Small intestine (tissue), 16 donors: ENCODE data around the gene CACNA2D2. TPM values are rescaled to one million over a fixed set of nuclear protein-coding genes. Genes with fewer than 3 reads are reported as not detected.

Experiments
- DNase-seq, 2 donors: peaks; one replicate each; pipeline versions ENCODE4 v3.0.0 to v3.0.0-alpha.2; 2013
- FAIRE-seq: peaks from 2 replicates; lab custom pipeline; 2012; peaks lifted over from hg19 to GRCh38; lab: Jason Lieb, UNC
- H3K27ac ChIP-seq, 3 donors: one replicate each; pipeline ENCODE4 v1.5.1; 2013; ENCODE audit warnings: low read length in 2 of 3, mild to moderate bottlenecking in 2 of 3, control low read depth in 1 of 3, inconsistent platforms in 1 of 3, low read depth in 1 of 3, moderate library complexity in 1 of 3
- H3K27me3 ChIP-seq, 3 donors: one replicate each; pipeline ENCODE4 v1.6.1; 2013; ENCODE audit warnings: low read length in 3 of 3, inconsistent platforms in 1 of 3; ENCODE audit not compliant: control insufficient read depth in 3 of 3, insufficient read depth in 3 of 3
- H3K36me3 ChIP-seq, 3 donors: one replicate each; pipeline ENCODE4 v1.6.1; 2013; ENCODE audit warnings: low read length in 3 of 3, inconsistent platforms in 1 of 3, low read depth in 1 of 3, mild to moderate bottlenecking in 1 of 3, moderate library complexity in 1 of 3; ENCODE audit not compliant: control insufficient read depth in 3 of 3, insufficient read depth in 2 of 3
- H3K4me1 ChIP-seq, 3 donors: one replicate each; pipeline ENCODE4 v1.6.1; 2013; ENCODE audit warnings: low read length in 2 of 3, inconsistent platforms in 1 of 3, low read depth in 1 of 3, mild to moderate bottlenecking in 1 of 3, moderate library complexity in 1 of 3; ENCODE audit not compliant: control insufficient read depth in 3 of 3, insufficient read depth in 2 of 3
- H3K4me3 ChIP-seq, 3 donors: one replicate each; pipeline ENCODE4 v1.5.1; 2013; ENCODE audit warnings: low read length in 3 of 3, control low read depth in 1 of 3, inconsistent platforms in 1 of 3, low read depth in 1 of 3, mild to moderate bottlenecking in 1 of 3, moderate library complexity in 1 of 3
- H3K9me3 ChIP-seq, 2 donors: one replicate each; pipeline ENCODE4 v1.6.1; 2013; ENCODE audit warnings: low read depth in 1 of 2, low read length in 1 of 2; ENCODE audit not compliant: control insufficient read depth in 2 of 2, insufficient read depth in 1 of 2
- WGBS, 3 donors: extraction: QIAGEN DNeasy Blood & Tissue Kit; methylation state at CpG; one replicate each; pipeline ENCODE4 v1.1.7; 2013; 5-methylcytosine and 5-hydroxymethylcytosine counted together
- long read RNA-seq, 10 donors: transcript quantifications; one replicate each; lab custom pipeline, GENCODE V29; 2026
- polyA plus RNA-seq, 4 donors: library from polyadenylated mRNA; stranded (reverse) in 3 of 4; unstranded in 1 of 4; fragments of 200-250 nt in 3 of 4; fragments of 120-200 nt in 1 of 4; gene quantifications; one replicate each; pipeline versions ENCODE4 v1.2.1 to v1.2.3, GENCODE V29; 2013
- donor health status: healthy with polysubstance abuse.
- donor health status: control.
- donor health status: control.
- donor health status: Bipolar disorder and iron deficiency.
- donor health status: healthy.

The CACNA2D2 gene
- 1 to 10 TPM in 1 of 4 donors, under 1 TPM in 3; 0.22 to 5.3 (median 0.89) TPM for polyA plus RNA-seq
- long read RNA-seq, donor 1, result 0 reads
- long read RNA-seq, donor 2, result 0 reads
- long read RNA-seq, donor 3, result 0 reads
- long read RNA-seq, donor 4, result 0 reads
- long read RNA-seq, donor 5, result 0 reads
- long read RNA-seq, donor 6, full-length matches to known transcripts, result 1 of 1 reads
- long read RNA-seq, donor 6, partial matches to known transcripts, result 0 of 1 reads
- long read RNA-seq, donor 6, other reads (novel, unspliced or antisense), result 0 of 1 reads
- long read RNA-seq, donor 7, result 0 reads
- long read RNA-seq, donor 8, result 0 reads
- long read RNA-seq, donor 9, result 0 reads
- long read RNA-seq, donor 10, result 0 reads

GRCh38 chr3:50503504-50504342 is at the start of gene CACNA2D2:
Gene CACNA2D2, minus strand, starts transcription at chr3:50503634. Its CDS starts 211 bp downstream, at chr3:50503423.
- Histone ChIP-seq H3K4me1 (peaks cover 0 to 2% (median 0%) of the 10 kb centered on the region in 3 donors), H3K27me3 (peaks cover 5 to 37% (median 6%) of the 10 kb centered on the region in 3 donors), H3K4me3 (peak within 1 kb of the TSS; percentile 33 to 64 (median 53)), H3K9me3 (no peaks in the 10 kb centered on the region), H3K27ac (no peak within 1 kb of the TSS), H3K36me3 (no peaks in the 10 kb centered on the region)
- DNase-seq (peak; percentile 44 to 79), FAIRE-seq (no peak)
- WGBS, 3 donors, result 8 to 19% (median 13%) methylated on average over 32 to 71 of the region's 71 CpGs

- peaks cover 0 to 3% (median 0%) of the 10 kb centered on the region in 3 donors for H3K27me3 ChIP-seq
- no peak overlapping the region for H3K4me3 ChIP-seq
- no peak overlapping the region for H3K27ac ChIP-seq
- FAIRE-seq (no peak), DNase-seq (no peak)
- WGBS, 3 donors, result 69 to 83% (median 75%) methylated on average over 9 of the region's 9 CpGs
- no peaks in the 10 kb centered on the region for H3K9me3 ChIP-seq
- H3K36me3 ChIP-seq, result no peaks in the 10 kb centered on the region
- H3K4me1 ChIP-seq, result peaks cover 0 to 20% (median 0%) of the 10 kb centered on the region in 3 donors
Measured at GRCh38 chr3:50552598-50552997, 49.2 kb upstream of the CACNA2D2 start.

DNA sequence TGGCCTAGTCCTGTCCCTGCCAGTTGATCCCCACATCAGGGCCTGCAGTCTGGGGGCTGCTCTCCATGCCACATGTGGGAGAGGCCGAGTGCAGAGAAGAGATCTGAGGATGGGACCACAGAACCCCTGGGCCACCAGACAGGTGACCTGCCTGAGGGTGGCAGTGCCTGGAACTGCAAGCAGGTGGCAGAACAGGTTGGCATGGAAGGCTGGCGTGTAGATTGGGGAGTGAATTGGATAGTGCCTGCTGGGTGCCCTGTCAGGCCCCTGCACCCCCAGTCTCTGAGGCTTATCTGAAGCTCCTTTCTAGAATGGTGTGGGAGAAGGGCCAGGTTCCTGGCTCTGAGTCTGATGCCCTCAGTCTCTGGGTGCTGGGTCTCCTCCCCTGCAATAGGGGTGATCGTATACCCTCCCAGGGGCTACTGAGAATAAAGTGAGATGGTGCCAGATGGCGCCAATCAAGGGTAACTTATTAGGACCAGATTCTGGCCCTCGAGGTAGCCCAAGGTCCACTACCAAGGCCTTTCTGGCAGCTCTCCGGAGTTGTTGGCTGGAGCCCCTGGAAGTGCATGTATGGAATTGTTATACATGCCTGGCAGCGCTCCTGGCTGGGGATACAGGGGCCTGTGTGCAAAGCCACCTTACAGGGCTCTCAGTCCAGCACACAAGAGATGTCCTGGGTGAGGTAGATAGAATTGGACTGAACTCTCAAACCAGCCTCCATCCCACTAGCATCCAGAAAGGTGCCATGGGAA is 48.4 kb upstream of the CACNA2D2 start:
- Histone ChIP-seq H3K9me3 (no peaks in the 10 kb centered on the region), H3K36me3 (no peaks in the 10 kb centered on the region), H3K4me1 (peaks cover 0 to 20% (median 0%) of the 10 kb centered on the region in 3 donors), H3K27me3 (peaks cover 0 to under 1% (median 0%) of the 10 kb centered on the region in 3 donors), H3K4me3 (no peak overlapping the region), H3K27ac (peak overlapping the region in 1 of 3 donors; percentile 33)
- FAIRE-seq (no peak), DNase-seq (no peak)
- WGBS, 3 donors, result 76 to 77% (median 77%) methylated on average over 7 of the region's 7 CpGs

GRCh38 chr3:50551054-50551659 is 47.7 kb upstream of the CACNA2D2 start:
- Histone ChIP-seq H3K27ac (peak overlapping the region in 1 of 3 donors; percentile 33), H3K36me3 (no peaks in the 10 kb centered on the region), H3K4me3 (no peak overlapping the region), H3K4me1 (peaks cover 0 to 20% (median 0%) of the 10 kb centered on the region in 3 donors), H3K9me3 (no peaks in the 10 kb centered on the region), H3K27me3 (no peaks in the 10 kb centered on the region)
- peak in 1 of 2 donors; percentile 59 for DNase-seq
- no peak for FAIRE-seq
- WGBS, 3 donors, result 41 to 46% (median 42%) methylated on average over 9 of the region's 9 CpGs

- no peak overlapping the region for H3K27ac ChIP-seq
- no peaks in the 10 kb centered on the region for H3K9me3 ChIP-seq
- H3K4me3 ChIP-seq, result no peak overlapping the region
- DNase-seq (peak; percentile 25 to 64), FAIRE-seq (no peak)
- no peaks in the 10 kb centered on the region for H3K36me3 ChIP-seq
- WGBS, 3 donors, result 38 to 51% (median 39%) methylated on average over 13 of the region's 13 CpGs
- H3K27me3 ChIP-seq, result no peaks in the 10 kb centered on the region
- H3K4me1 ChIP-seq, result peaks cover 0 to 20% (median 0%) of the 10 kb centered on the region in 3 donors
Measured at GRCh38 chr3:50550079-50550736, 46.8 kb upstream of the CACNA2D2 start.

- no peaks in the 10 kb centered on the region for H3K27me3 ChIP-seq
Measured at GRCh38 chr3:50549226-50549625, 45.8 kb upstream of the CACNA2D2 start.

DNA sequence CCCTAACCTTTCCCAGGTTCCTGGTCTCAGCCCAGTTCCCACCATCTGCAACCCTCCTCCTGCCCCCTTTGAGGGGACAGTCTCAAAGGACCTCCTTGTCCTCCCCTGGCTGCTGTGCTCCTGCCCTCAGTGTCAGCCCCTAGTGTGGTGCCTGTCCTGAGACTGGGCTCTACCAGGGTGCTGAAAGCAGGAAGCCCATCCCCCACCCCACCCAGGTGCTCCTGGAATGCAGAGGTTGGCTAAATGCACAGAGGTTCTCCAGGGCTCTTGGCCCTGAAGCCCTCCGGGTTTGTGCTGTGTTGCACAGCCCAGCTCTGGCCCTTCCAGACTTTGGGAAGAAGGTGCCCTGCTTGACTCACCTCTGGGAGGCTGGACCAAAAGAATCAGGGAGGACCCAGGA is 42.3 kb upstream of the CACNA2D2 start:
- Histone ChIP-seq H3K36me3 (no peaks in the 10 kb centered on the region), H3K4me1 (peaks cover 0 to 7% (median 0%) of the 10 kb centered on the region in 3 donors), H3K4me3 (no peak overlapping the region), H3K27me3 (no peaks in the 10 kb centered on the region), H3K9me3 (no peaks in the 10 kb centered on the region), H3K27ac (no peak overlapping the region)
- DNase-seq, result no peak
- no peak for FAIRE-seq
- 38 to 74% (median 69%) methylated on average over 1 of the region's 1 CpG for WGBS, 3 donors

More at GRCh38 chr3:50549226-50549625, 45.8 kb upstream of the CACNA2D2 start:
- Histone ChIP-seq H3K27ac (no peak overlapping the region), H3K4me1 (peaks cover 0 to 20% (median 0%) of the 10 kb centered on the region in 3 donors), H3K9me3 (no peaks in the 10 kb centered on the region), H3K4me3 (no peak overlapping the region), H3K36me3 (no peaks in the 10 kb centered on the region)
- 89 to 98% (median 91%) methylated on average over 3 of the region's 3 CpGs for WGBS, 3 donors
- FAIRE-seq (no peak), DNase-seq (no peak)
